ENCODE data around the gene SMR3A. TPM values are rescaled to one million over a fixed set of nuclear protein-coding genes. Genes with fewer than 3 reads are reported as not detected.

SMR3A gene
- not detected for polyA plus RNA-seq (2012; ENCODE audit: low read depth, missing spikeins)

- TF ChIP-seq SPI1 (IDR thresholded peaks at IDR 0.05; ENCODE audit: low read depth, low read length) (no peak), POU2F2 (IDR thresholded peaks at IDR 0.05; ENCODE audit: low read depth, low read length) (no peak), TAF1 (IDR thresholded peaks at IDR 0.05; ENCODE audit: low read depth, low read length) (no peak), PAX5 (IDR thresholded peaks at IDR 0.05; ENCODE audit: insufficient read depth, low read length, severe bottlenecking) (no peak), POLR2AphosphoS5 (IDR thresholded peaks at IDR 0.05; ENCODE audit: low read depth, low read length) (no peak), POLR2A (IDR thresholded peaks at IDR 0.05; ENCODE audit: low read depth, low read length) (no peak)
- FAIRE-seq = no peak
- DNase-seq (ENCODE audit: insufficient read length, low spot score) = no peak
Measured at GRCh38 chr4:70360460-70360859, at the start of gene SMR3A. Gene SMR3A (plus strand): TSS chr4:70360760. CDS start chr4:70362116, 1,356 bp downstream.

DNA sequence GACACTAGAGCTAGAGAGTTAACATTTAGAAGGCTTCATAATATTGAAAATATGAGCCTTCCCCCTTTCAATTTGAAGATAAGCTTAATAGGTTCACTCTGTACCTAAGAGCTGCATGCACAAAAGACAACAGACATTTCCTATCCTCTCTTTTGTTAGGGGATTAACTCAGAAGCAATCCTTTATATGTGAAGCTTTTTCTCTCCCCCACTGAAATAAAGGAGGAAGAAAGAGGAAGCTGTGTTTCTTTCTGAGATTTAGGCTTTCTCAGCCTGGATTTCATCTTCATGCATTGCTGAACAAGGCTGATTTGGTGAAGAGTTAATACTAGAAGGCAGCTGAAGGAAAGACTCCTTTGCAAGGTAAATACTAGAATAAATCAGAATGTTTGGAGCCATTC is 46.8 kb upstream of the SMR3A start:
- DNase-seq (ENCODE audit: insufficient read length, low spot score) (no peak), FAIRE-seq (no peak)
- TF ChIP-seq POU2F2 (IDR thresholded peaks at IDR 0.05; ENCODE audit: low read depth, low read length) = no peak
- no peak for TF ChIP-seq PAX5 (IDR thresholded peaks at IDR 0.05; ENCODE audit: insufficient read depth, low read length, severe bottlenecking)
- TF ChIP-seq POLR2AphosphoS5 (IDR thresholded peaks at IDR 0.05; ENCODE audit: low read depth, low read length) = no peak
- TF ChIP-seq SPI1 (IDR thresholded peaks at IDR 0.05; ENCODE audit: low read depth, low read length) = no peak
- TF ChIP-seq POLR2A (IDR thresholded peaks at IDR 0.05; ENCODE audit: low read depth, low read length) = no peak
- no peak for TF ChIP-seq TAF1 (IDR thresholded peaks at IDR 0.05; ENCODE audit: low read depth, low read length)

- no peak for FAIRE-seq
- no peak for TF ChIP-seq PAX5 (IDR thresholded peaks at IDR 0.05; ENCODE audit: insufficient read depth, low read length, severe bottlenecking)
- TF ChIP-seq POU2F2 (IDR thresholded peaks at IDR 0.05; ENCODE audit: low read depth, low read length) = no peak
- TF ChIP-seq POLR2AphosphoS5 (IDR thresholded peaks at IDR 0.05; ENCODE audit: low read depth, low read length) = no peak
- TF ChIP-seq SPI1 (IDR thresholded peaks at IDR 0.05; ENCODE audit: low read depth, low read length) = no peak
- no peak for TF ChIP-seq POLR2A (IDR thresholded peaks at IDR 0.05; ENCODE audit: low read depth, low read length)
- no peak for TF ChIP-seq TAF1 (IDR thresholded peaks at IDR 0.05; ENCODE audit: low read depth, low read length)
- no peak for DNase-seq (ENCODE audit: insufficient read length, low spot score)
Measured at GRCh38 chr4:70315928-70316327, 44.6 kb upstream of the SMR3A start.

- TF ChIP-seq SPI1 (IDR thresholded peaks at IDR 0.05; ENCODE audit: low read depth, low read length) (no peak), POLR2A (IDR thresholded peaks at IDR 0.05; ENCODE audit: low read depth, low read length) (no peak), PAX5 (IDR thresholded peaks at IDR 0.05; ENCODE audit: insufficient read depth, low read length, severe bottlenecking) (no peak)
- DNase-seq (ENCODE audit: insufficient read length, low spot score) (no peak), FAIRE-seq (no peak)
Measured at GRCh38 chr4:70326052-70326451, 34.5 kb upstream of the SMR3A start.

GRCh38 chr4:70334681-70335080 is 25.9 kb upstream of the SMR3A start, which contains the start of gene CABS1:
Gene CABS1 (plus strand): TSS chr4:70334981. CDS start chr4:70335040, 59 bp downstream.
- no peak for TF ChIP-seq POLR2AphosphoS5 (IDR thresholded peaks at IDR 0.05; ENCODE audit: low read depth, low read length)
- no peak for TF ChIP-seq POU2F2 (IDR thresholded peaks at IDR 0.05; ENCODE audit: low read depth, low read length)
- no peak for TF ChIP-seq TAF1 (IDR thresholded peaks at IDR 0.05; ENCODE audit: low read depth, low read length)
- no peak for TF ChIP-seq PAX5 (IDR thresholded peaks at IDR 0.05; ENCODE audit: insufficient read depth, low read length, severe bottlenecking)
- no peak for TF ChIP-seq SPI1 (IDR thresholded peaks at IDR 0.05; ENCODE audit: low read depth, low read length)
- no peak for TF ChIP-seq POLR2A (IDR thresholded peaks at IDR 0.05; ENCODE audit: low read depth, low read length)
- FAIRE-seq = no peak
- DNase-seq (ENCODE audit: insufficient read length, low spot score) = no peak

GRCh38 chr4:70336043-70336442 is 24.5 kb upstream of the SMR3A start:
- no peak for FAIRE-seq

GRCh38 chr4:70337886-70338420 is 22.6 kb upstream of the SMR3A start:
- no peak for FAIRE-seq
- DNase-seq (ENCODE audit: insufficient read length, low spot score) = no peak
- no peak for TF ChIP-seq POU2F2 (IDR thresholded peaks at IDR 0.05; ENCODE audit: low read depth, low read length)
- TF ChIP-seq TAF1 (IDR thresholded peaks at IDR 0.05; ENCODE audit: low read depth, low read length) = no peak
- no peak for TF ChIP-seq POLR2AphosphoS5 (IDR thresholded peaks at IDR 0.05; ENCODE audit: low read depth, low read length)
- TF ChIP-seq PAX5 (IDR thresholded peaks at IDR 0.05; ENCODE audit: insufficient read depth, low read length, severe bottlenecking) = no peak
- no peak for TF ChIP-seq SPI1 (IDR thresholded peaks at IDR 0.05; ENCODE audit: low read depth, low read length)
- TF ChIP-seq POLR2A (IDR thresholded peaks at IDR 0.05; ENCODE audit: low read depth, low read length) = no peak

More at GRCh38 chr4:70336043-70336442, 24.5 kb upstream of the SMR3A start:
- TF ChIP-seq POU2F2 (IDR thresholded peaks at IDR 0.05; ENCODE audit: low read depth, low read length) (no peak), POLR2A (IDR thresholded peaks at IDR 0.05; ENCODE audit: low read depth, low read length) (no peak), POLR2AphosphoS5 (IDR thresholded peaks at IDR 0.05; ENCODE audit: low read depth, low read length) (no peak), SPI1 (IDR thresholded peaks at IDR 0.05; ENCODE audit: low read depth, low read length) (no peak), PAX5 (IDR thresholded peaks at IDR 0.05; ENCODE audit: insufficient read depth, low read length, severe bottlenecking) (no peak), TAF1 (IDR thresholded peaks at IDR 0.05; ENCODE audit: low read depth, low read length) (no peak)
- DNase-seq (ENCODE audit: insufficient read length, low spot score) = no peak

- TF ChIP-seq POLR2A (IDR thresholded peaks at IDR 0.05; ENCODE audit: low read depth, low read length) (no peak), POLR2AphosphoS5 (IDR thresholded peaks at IDR 0.05; ENCODE audit: low read depth, low read length) (no peak), TAF1 (IDR thresholded peaks at IDR 0.05; ENCODE audit: low read depth, low read length) (no peak), PAX5 (IDR thresholded peaks at IDR 0.05; ENCODE audit: insufficient read depth, low read length, severe bottlenecking) (no peak), SPI1 (IDR thresholded peaks at IDR 0.05; ENCODE audit: low read depth, low read length) (no peak), POU2F2 (IDR thresholded peaks at IDR 0.05; ENCODE audit: low read depth, low read length) (no peak)
- no peak for FAIRE-seq
- DNase-seq (ENCODE audit: insufficient read length, low spot score) = no peak
Measured at GRCh38 chr4:70356185-70356584, 4.4 kb upstream of the SMR3A start.

GRCh38 chr4:70359115-70359661 is 1.4 kb upstream of the SMR3A start:
- TF ChIP-seq SPI1 (IDR thresholded peaks at IDR 0.05; ENCODE audit: low read depth, low read length) (no peak), POLR2A (IDR thresholded peaks at IDR 0.05; ENCODE audit: low read depth, low read length) (no peak), POLR2AphosphoS5 (IDR thresholded peaks at IDR 0.05; ENCODE audit: low read depth, low read length) (no peak), POU2F2 (IDR thresholded peaks at IDR 0.05; ENCODE audit: low read depth, low read length) (no peak), TAF1 (IDR thresholded peaks at IDR 0.05; ENCODE audit: low read depth, low read length) (no peak), PAX5 (IDR thresholded peaks at IDR 0.05; ENCODE audit: insufficient read depth, low read length, severe bottlenecking) (no peak)
- FAIRE-seq = no peak
- no peak for DNase-seq (ENCODE audit: insufficient read length, low spot score)

Measured in GM12891 (cell line).